Measurements from ENCODE around the gene PRKAG2.
"Not testable (repeated sequence)": the region's sequence is repeated elsewhere in the genome, so short reads cannot be mapped to it uniquely, and the experiment has no call there.

Gene PRKAG2

GRCh38 chr7:151798851-151799448, 78.0 kb downstream of the PRKAG2 start:
- H3K27ac ChIP-seq, result no peak overlapping the region
- TF ChIP-seq CTCF (IDR thresholded peaks at IDR 0.05; ENCODE audit: low read depth, low read length, missing control alignments), result no peak
- H3K36me3 ChIP-seq (replicated peaks), result no peaks in the 10 kb centered on the region
- no peak for DNase-seq
- in situ Hi-C loops (cut with HindIII; ENCODE audit: low pct_ligation_motif_present, low sequenced_read_pairs), result no loop called here
- H3K27me3 ChIP-seq (replicated peaks), result peaks cover 3% of the 10 kb centered on the region
- no peak overlapping the region for H3K4me3 ChIP-seq (ENCODE audit: low read depth, low read length)

- in situ Hi-C loops (cut with HindIII; ENCODE audit: low pct_ligation_motif_present, low sequenced_read_pairs), result not testable (repeated sequence)
These were observed 79.1 kb downstream of the PRKAG2 start for GRCh38 chr7:151797667-151798307.

GRCh38 chr7:151796871-151797537, 79.9 kb downstream of the PRKAG2 start:
- Histone ChIP-seq H3K4me3 (ENCODE audit: low read depth, low read length) (no peak overlapping the region), H3K27ac (no peak overlapping the region), H3K27me3 (replicated peaks) (no peaks in the 10 kb centered on the region), H3K36me3 (replicated peaks) (no peaks in the 10 kb centered on the region)
- no peak for TF ChIP-seq CTCF (IDR thresholded peaks at IDR 0.05; ENCODE audit: low read depth, low read length, missing control alignments)
- in situ Hi-C loops (cut with HindIII; ENCODE audit: low pct_ligation_motif_present, low sequenced_read_pairs), result no loop called here
- no peak for DNase-seq

More at GRCh38 chr7:151797667-151798307, 79.1 kb downstream of the PRKAG2 start:
- not testable (repeated sequence) for H3K27ac ChIP-seq; DNase-seq; H3K4me3 ChIP-seq (ENCODE audit: low read depth, low read length); H3K36me3 ChIP-seq (replicated peaks); H3K27me3 ChIP-seq (replicated peaks)

- in situ Hi-C loops (cut with HindIII; ENCODE audit: low pct_ligation_motif_present, low sequenced_read_pairs), result no loop called here
- H3K4me3 ChIP-seq (ENCODE audit: low read depth, low read length), result no peak overlapping the region
- no peak for TF ChIP-seq CTCF (IDR thresholded peaks at IDR 0.05; ENCODE audit: low read depth, low read length, missing control alignments)
- H3K27ac ChIP-seq, result no peak overlapping the region
- H3K27me3 ChIP-seq (replicated peaks), result no peaks in the 10 kb centered on the region
- no peak for DNase-seq
- H3K36me3 ChIP-seq (replicated peaks), result no peaks in the 10 kb centered on the region
These were observed 80.6 kb downstream of the PRKAG2 start for GRCh38 chr7:151796091-151796870.

GRCh38 chr7:151795168-151795811, 81.6 kb downstream of the PRKAG2 start:
- DNase-seq, result no peak
- Histone ChIP-seq H3K4me3 (ENCODE audit: low read depth, low read length) (no peak overlapping the region), H3K27ac (no peak overlapping the region), H3K27me3 (replicated peaks) (no peaks in the 10 kb centered on the region), H3K36me3 (replicated peaks) (no peaks in the 10 kb centered on the region)
- in situ Hi-C loops (cut with HindIII; ENCODE audit: low pct_ligation_motif_present, low sequenced_read_pairs), result no loop called here
- no peak for TF ChIP-seq CTCF (IDR thresholded peaks at IDR 0.05; ENCODE audit: low read depth, low read length, missing control alignments)

Measured in brain microvascular endothelial cell (primary cell).